Small intestine (tissue), 7 donors: ENCODE data around the gene ZNF28. TPM values are rescaled to one million over a fixed set of nuclear protein-coding genes. Genes with fewer than 3 reads are reported as not detected.
"Not testable (repeated sequence)": the region's sequence is repeated elsewhere in the genome, so short reads cannot be mapped to it uniquely, and the experiment has no call there.

ENCODE experiments used
- DNase-seq, 2 donors: peaks; one replicate each; pipeline versions ENCODE4 v3.0.0 to v3.0.0-alpha.2; 2013
- FAIRE-seq: peaks from 2 replicates; lab custom pipeline; 2012; peaks lifted over from hg19 to GRCh38; lab: Jason Lieb, UNC
- H3K27ac ChIP-seq, 3 donors: one replicate each; pipeline ENCODE4 v1.5.1; 2013; ENCODE audit warnings: low read length in 2 of 3, mild to moderate bottlenecking in 2 of 3, control low read depth in 1 of 3, inconsistent platforms in 1 of 3, low read depth in 1 of 3, moderate library complexity in 1 of 3
- H3K27me3 ChIP-seq, 3 donors: one replicate each; pipeline ENCODE4 v1.6.1; 2013; ENCODE audit warnings: low read length in 3 of 3, inconsistent platforms in 1 of 3; ENCODE audit not compliant: control insufficient read depth in 3 of 3, insufficient read depth in 3 of 3
- H3K36me3 ChIP-seq, 3 donors: one replicate each; pipeline ENCODE4 v1.6.1; 2013; ENCODE audit warnings: low read length in 3 of 3, inconsistent platforms in 1 of 3, low read depth in 1 of 3, mild to moderate bottlenecking in 1 of 3, moderate library complexity in 1 of 3; ENCODE audit not compliant: control insufficient read depth in 3 of 3, insufficient read depth in 2 of 3
- H3K4me1 ChIP-seq, 3 donors: one replicate each; pipeline ENCODE4 v1.6.1; 2013; ENCODE audit warnings: low read length in 2 of 3, inconsistent platforms in 1 of 3, low read depth in 1 of 3, mild to moderate bottlenecking in 1 of 3, moderate library complexity in 1 of 3; ENCODE audit not compliant: control insufficient read depth in 3 of 3, insufficient read depth in 2 of 3
- H3K4me3 ChIP-seq, 3 donors: one replicate each; pipeline ENCODE4 v1.5.1; 2013; ENCODE audit warnings: low read length in 3 of 3, control low read depth in 1 of 3, inconsistent platforms in 1 of 3, low read depth in 1 of 3, mild to moderate bottlenecking in 1 of 3, moderate library complexity in 1 of 3
- H3K9me3 ChIP-seq, 2 donors: one replicate each; pipeline ENCODE4 v1.6.1; 2013; ENCODE audit warnings: low read depth in 1 of 2, low read length in 1 of 2; ENCODE audit not compliant: control insufficient read depth in 2 of 2, insufficient read depth in 1 of 2
- WGBS, 3 donors: extraction: QIAGEN DNeasy Blood & Tissue Kit; methylation state at CpG; one replicate each; pipeline ENCODE4 v1.1.7; 2013; 5-methylcytosine and 5-hydroxymethylcytosine counted together
- polyA plus RNA-seq, 4 donors: library from polyadenylated mRNA; stranded (reverse) in 3 of 4; unstranded in 1 of 4; fragments of 200-250 nt in 3 of 4; fragments of 120-200 nt in 1 of 4; gene quantifications; one replicate each; pipeline versions ENCODE4 v1.2.1 to v1.2.3, GENCODE V29; 2013
- donor health status: healthy with polysubstance abuse.
- donor health status: control.
- donor health status: control.
- donor health status: Bipolar disorder and iron deficiency.
- donor health status: healthy.

The ZNF28 gene
- polyA plus RNA-seq, 4 donors, result 2.2 to 29.6 (median 5.8) TPM

DNA sequence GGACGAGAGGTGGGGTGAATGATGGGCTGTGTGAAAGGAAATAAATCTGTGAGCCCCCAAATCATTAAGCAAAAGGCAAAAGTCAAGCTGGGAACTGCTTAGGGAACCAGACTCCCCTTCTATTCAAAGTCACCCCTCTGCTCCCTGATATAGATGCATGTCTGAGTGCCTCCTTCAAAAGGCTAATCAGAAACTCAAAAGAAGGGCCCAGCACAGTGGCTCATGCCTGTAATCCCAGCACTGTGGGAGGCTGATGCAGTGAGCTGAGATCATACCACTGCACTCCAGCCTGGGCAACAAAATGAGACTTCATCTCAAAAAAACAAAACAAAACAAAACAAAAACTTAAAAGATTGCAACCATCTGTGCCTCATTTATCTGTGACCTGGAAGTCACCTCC is 12.9 kb upstream of the ZNF28 start:
- H3K4me3 ChIP-seq, H3K4me1 ChIP-seq, FAIRE-seq, H3K27ac ChIP-seq, H3K36me3 ChIP-seq, DNase-seq, H3K27me3 ChIP-seq: not testable (repeated sequence)
- 57 to 75% (median 71%) methylated on average over 1 of the region's 1 CpG for WGBS, 3 donors
- H3K9me3 ChIP-seq, result peaks cover 0 to 33% of the 10 kb centered on the region in 2 donors

DNA sequence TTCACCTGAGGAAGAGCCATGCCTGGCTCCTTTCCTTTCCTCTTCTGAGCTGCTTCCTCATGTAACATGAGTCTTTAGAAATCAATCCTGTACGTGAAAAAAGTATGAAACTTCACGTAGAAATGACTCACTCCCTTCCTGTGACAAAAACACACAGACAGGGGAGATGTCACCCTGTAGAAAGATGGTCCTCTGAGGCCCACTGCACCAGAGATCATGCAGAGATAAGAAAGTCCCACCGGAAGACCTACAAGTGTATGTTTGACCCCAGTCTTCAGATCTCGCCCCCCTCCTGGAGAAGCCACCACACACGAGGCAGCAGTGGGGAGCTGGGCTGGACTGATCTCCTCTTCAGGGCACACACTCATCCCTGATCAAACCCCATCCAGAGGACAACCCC is 12.1 kb upstream of the ZNF28 start:
- WGBS, 3 donors, result 61 to 81% (median 67%) methylated on average over 5 of the region's 5 CpGs
- not testable (repeated sequence) for FAIRE-seq, H3K27me3 ChIP-seq, H3K4me3 ChIP-seq, H3K27ac ChIP-seq, H3K36me3 ChIP-seq, H3K4me1 ChIP-seq, DNase-seq
- peaks cover 0 to 27% of the 10 kb centered on the region in 2 donors for H3K9me3 ChIP-seq

DNA sequence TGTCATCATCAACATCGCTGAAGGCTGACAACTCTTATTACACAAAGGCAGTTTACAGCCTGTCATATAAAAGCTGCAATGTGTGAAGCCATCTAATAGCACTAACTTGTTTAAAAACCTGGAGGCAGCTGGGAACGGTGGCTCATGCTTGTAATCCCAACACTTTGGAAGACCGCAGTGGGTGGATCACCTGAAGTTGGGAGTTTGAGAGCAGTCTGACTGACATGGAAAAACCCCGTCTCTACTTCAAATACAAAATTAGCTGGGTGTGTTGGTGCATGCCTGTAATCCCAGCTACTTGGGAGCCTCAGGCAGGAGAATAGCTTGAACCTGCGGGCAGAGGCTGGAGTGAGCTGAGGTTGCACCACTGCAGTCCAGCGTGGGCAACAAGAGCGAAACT is 8.4 kb upstream of the ZNF28 start:
- H3K4me3 ChIP-seq, FAIRE-seq, H3K27ac ChIP-seq, DNase-seq, H3K27me3 ChIP-seq, H3K4me1 ChIP-seq, H3K36me3 ChIP-seq: not testable (repeated sequence)
- H3K9me3 ChIP-seq, result peaks cover 0 to 14% of the 10 kb centered on the region in 2 donors
- 82 to 91% (median 83%) methylated on average over 7 of the region's 7 CpGs for WGBS, 3 donors

DNA sequence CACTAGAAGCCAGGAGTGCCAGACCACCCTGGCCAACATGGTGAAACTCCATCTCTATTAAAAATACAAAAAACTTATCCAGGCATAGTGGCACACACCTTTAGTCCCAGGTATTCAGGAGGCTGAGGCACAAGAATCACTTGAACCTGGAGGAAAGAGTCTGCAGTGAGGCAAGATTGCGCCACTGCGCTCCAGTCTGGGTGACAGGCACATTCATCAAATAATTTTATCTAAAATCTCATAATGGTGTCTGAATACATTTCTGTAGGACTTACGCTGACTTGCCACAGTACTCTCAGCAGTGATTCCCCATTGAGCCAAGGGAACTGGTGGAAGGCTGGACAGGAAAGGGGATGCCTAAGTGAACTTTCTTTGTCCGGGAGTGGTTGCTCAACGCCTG is 4.3 kb upstream of the ZNF28 start:
- no peaks in the 10 kb centered on the region for H3K4me1 ChIP-seq
- FAIRE-seq (no peak), DNase-seq (no peak)
- no peak overlapping the region for H3K27ac ChIP-seq
- H3K27me3 ChIP-seq, result no peaks in the 10 kb centered on the region
- H3K9me3 ChIP-seq, result peaks cover 0 to 11% of the 10 kb centered on the region in 2 donors
- no peaks in the 10 kb centered on the region for H3K36me3 ChIP-seq
- 91 to 96% (median 96%) methylated on average over 5 of the region's 5 CpGs for WGBS, 3 donors
- H3K4me3 ChIP-seq, result no peak overlapping the region

DNA sequence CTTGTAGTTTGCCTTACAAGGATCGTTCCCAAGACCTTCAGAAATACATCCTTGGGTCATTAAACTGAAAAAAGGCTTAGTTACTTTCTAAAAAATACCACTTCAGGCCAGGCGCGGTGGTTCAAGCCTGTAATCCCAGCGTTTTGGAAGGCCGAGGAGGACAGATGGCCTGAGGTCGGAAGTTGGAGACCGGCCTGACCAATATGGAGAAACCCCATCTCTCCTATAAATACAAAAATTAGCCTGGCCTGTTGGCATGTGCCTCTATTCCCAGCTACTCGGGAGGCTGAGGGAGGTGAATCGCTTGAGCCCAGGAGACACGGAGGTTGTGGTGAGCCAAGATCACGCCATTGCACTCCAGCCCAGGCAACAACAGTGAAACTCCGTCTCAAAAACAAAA is 2.2 kb upstream of the ZNF28 start:
- 94% methylated on average over 12 of the region's 12 CpGs for WGBS, 3 donors
- DNase-seq, result no peak
- H3K9me3 ChIP-seq, result peaks cover 0 to 11% of the 10 kb centered on the region in 2 donors
- FAIRE-seq, result no peak
- no peaks in the 10 kb centered on the region for H3K36me3 ChIP-seq
- H3K4me1 ChIP-seq, result no peaks in the 10 kb centered on the region
- H3K27ac ChIP-seq, result no peak overlapping the region
- H3K27me3 ChIP-seq, result no peaks in the 10 kb centered on the region
- no peak overlapping the region for H3K4me3 ChIP-seq

DNA sequence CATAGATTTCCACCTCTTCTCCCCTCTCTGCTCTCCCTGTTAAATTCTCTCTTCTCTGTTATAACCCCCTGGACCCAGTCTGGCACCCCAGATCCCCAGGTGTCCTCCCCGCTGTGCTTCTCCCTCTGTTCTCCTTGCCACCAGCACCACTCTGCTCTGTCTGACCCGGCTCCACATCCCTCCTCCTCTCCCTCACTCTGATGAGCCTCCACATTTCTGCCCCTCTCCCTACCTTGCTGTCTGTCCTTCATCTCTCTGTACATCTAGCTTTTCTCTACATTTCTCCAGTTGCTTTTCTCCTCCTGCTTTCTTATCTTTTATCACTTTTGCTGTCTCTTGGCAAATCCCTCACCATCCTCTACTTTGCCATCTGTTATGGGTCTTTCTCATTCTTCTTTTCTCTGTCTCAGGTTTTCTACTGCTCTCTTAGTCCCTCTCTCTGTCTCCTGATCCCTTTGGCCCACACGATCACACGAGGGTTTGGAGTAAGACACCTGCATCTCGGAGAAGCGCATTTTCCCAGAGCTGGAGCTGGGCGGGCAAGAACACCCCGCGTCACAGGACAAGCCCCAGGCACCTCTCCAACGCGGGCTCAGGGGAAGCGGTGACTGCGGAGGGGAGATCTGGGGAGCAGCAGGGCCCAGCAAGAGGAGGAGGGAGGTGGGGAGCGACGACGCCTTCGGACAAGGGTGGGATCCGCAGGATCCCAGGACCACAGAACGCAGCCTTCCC is 795 bp downstream of the ZNF28 start:
- peak; percentile 23 to 60 for DNase-seq
- Histone ChIP-seq H3K4me3 (peak overlapping the region; percentile 49 to 61 (median 59)), H3K36me3 (peaks cover 1 to 21% (median 7%) of the 10 kb centered on the region in 3 donors), H3K27ac (peak overlapping the region in 1 of 3 donors; percentile 52), H3K9me3 (peaks cover 0 to 18% of the 10 kb centered on the region in 2 donors)
- not testable (repeated sequence) for H3K4me1 ChIP-seq, FAIRE-seq, H3K27me3 ChIP-seq
- WGBS, 3 donors, result 4 to 12% (median 8%) methylated on average over 12 to 19 of the region's 19 CpGs

DNA sequence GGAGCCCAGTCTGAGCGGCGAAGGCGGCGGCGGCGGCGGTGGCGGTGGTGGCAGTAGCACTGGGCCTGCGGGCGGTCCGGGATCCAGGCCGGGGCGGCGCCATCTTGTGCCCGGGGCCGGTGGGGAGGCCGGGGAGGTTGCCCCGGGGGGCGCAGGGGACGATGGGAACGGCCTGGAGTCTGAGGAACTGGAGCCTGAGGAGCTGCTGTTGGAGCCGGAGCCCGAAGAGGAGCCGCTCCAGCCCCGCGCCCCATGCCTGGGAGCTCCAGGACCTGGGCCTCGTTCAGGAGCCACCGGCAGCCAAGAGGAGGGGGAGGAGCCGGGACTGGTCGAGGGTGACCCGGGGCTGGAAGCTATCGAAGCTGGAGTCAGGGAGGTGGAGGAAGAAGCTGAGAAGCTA is 11.6 kb downstream of the ZNF28 start:
- DNase-seq (no peak), FAIRE-seq (no peak)
- Histone ChIP-seq H3K27ac (no peak overlapping the region), H3K9me3 (peaks cover 9 to 59% of the 10 kb centered on the region in 2 donors), H3K4me1 (no peaks in the 10 kb centered on the region), H3K36me3 (peaks cover 8 to 49% (median 36%) of the 10 kb centered on the region in 3 donors), H3K4me3 (no peak overlapping the region), H3K27me3 (no peaks in the 10 kb centered on the region)
- WGBS, 3 donors, result 94 to 97% (median 95%) methylated on average over 25 to 32 of the region's 32 CpGs

DNA sequence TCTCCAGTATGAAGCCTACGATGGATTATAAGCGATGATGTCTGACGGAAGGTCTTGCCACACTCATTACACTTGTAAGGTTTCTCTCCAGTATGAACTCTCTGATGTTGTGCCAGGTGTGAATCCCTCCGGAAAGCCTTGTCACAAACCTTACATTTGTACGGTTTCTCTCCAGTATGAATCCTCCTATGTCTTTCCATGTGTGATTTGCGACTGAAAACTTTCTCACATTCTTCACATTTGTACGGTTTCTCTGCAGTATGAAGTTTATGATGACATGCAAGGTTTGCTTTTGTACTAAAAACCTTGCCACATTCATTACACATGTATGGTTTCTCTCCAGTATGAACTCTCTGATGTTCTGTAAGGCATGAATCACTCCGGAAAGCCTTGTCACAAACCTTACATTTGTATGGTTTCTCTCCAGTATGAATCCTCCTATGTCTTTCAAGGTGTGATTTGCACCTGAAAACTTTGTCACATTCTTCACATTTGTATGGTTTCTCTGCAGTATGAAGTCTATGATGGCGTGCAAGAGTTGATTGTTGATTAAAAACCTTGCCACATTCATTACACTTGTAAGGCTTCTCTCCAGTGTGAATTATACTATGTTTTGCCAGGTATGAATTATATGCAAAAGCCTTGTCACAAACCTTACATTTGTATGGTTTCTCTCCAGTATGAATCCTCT is 21.3 kb downstream of the ZNF28 start:
- 97 to 98% (median 98%) methylated on average over 9 of the region's 9 CpGs for WGBS, 3 donors

More for the DNA sequence above, 21.3 kb downstream of the ZNF28 start:
- H3K27ac ChIP-seq, FAIRE-seq, H3K4me3 ChIP-seq, H3K27me3 ChIP-seq, H3K4me1 ChIP-seq, DNase-seq: not testable (repeated sequence)
- Histone ChIP-seq H3K9me3 (peaks cover 3 to 66% of the 10 kb centered on the region in 2 donors), H3K36me3 (peaks cover 13 to 26% (median 22%) of the 10 kb centered on the region in 3 donors)
